NCI-H2227 (cell line): ENCODE results near the gene PIK3R1.

Source experiments
- DNase-seq: peaks from one replicate; lab custom pipeline; 2025; ENCODE audit not compliant: unreplicated experiment; lab: John Stamatoyannopoulos, UW

Gene PIK3R1

GRCh38 chr5:68215208-68215897 lies at the start of gene PIK3R1:
PIK3R1 (plus strand) TSS chr5:68215756; CDS start chr5:68226676, 10,920 bp downstream.
- peak; percentile 93 for DNase-seq

- no peak for DNase-seq
Observed at GRCh38 chr5:68167195-68167651, 48.3 kb upstream of the PIK3R1 start.

GRCh38 chr5:68169903-68170302 lies 45.7 kb upstream of the PIK3R1 start:
- DNase-seq = peak; percentile 23

GRCh38 chr5:68170826-68171558 lies 44.6 kb upstream of the PIK3R1 start:
- no peak for DNase-seq

GRCh38 chr5:68172314-68172713 lies 43.2 kb upstream of the PIK3R1 start:
- DNase-seq = no peak

- DNase-seq = no peak
Observed at GRCh38 chr5:68173007-68173406, 42.5 kb upstream of the PIK3R1 start.

- no peak for DNase-seq
Observed at GRCh38 chr5:68176253-68176652, 39.3 kb upstream of the PIK3R1 start.

GRCh38 chr5:68176802-68177479 lies 38.6 kb upstream of the PIK3R1 start:
- DNase-seq = no peak

- no peak for DNase-seq
Observed at GRCh38 chr5:68177676-68178075, 37.9 kb upstream of the PIK3R1 start.

GRCh38 chr5:68178579-68178978 lies 37.0 kb upstream of the PIK3R1 start:
- no peak for DNase-seq

- DNase-seq = no peak
Observed at GRCh38 chr5:68180121-68181038, 35.2 kb upstream of the PIK3R1 start.

- DNase-seq = no peak
Observed at GRCh38 chr5:68181039-68181599, 34.4 kb upstream of the PIK3R1 start.

- no peak for DNase-seq
Observed at GRCh38 chr5:68182094-68182493, 33.5 kb upstream of the PIK3R1 start.

GRCh38 chr5:68182534-68182933 lies 33.0 kb upstream of the PIK3R1 start:
- no peak for DNase-seq

GRCh38 chr5:68187268-68188055 lies 28.1 kb upstream of the PIK3R1 start:
- no peak for DNase-seq

GRCh38 chr5:68189171-68189570 lies 26.4 kb upstream of the PIK3R1 start:
- DNase-seq = no peak

GRCh38 chr5:68189613-68190012 lies 25.9 kb upstream of the PIK3R1 start:
- DNase-seq = no peak

GRCh38 chr5:68190619-68191018 lies 24.9 kb upstream of the PIK3R1 start:
- DNase-seq = no peak

GRCh38 chr5:68191083-68191791 lies 24.3 kb upstream of the PIK3R1 start:
- no peak for DNase-seq
